NCI-H2081 (cell line): ENCODE data around the gene CBFB.

ENCODE experiments used
- DNase-seq, 2 experiments: peaks; one replicate each; lab custom pipeline; 2025; lab: John Stamatoyannopoulos, UW

The CBFB gene

GRCh38 chr16:67137605-67138004 lies 108.7 kb downstream of the CBFB start:
- DNase-seq = no peak

- DNase-seq = no peak
Measured at GRCh38 chr16:67141391-67141790, 112.4 kb downstream of the CBFB start.

- DNase-seq = no peak
Measured at GRCh38 chr16:67142342-67142741, 113.4 kb downstream of the CBFB start.

GRCh38 chr16:67144943-67145342 lies 116.0 kb downstream of the CBFB start:
- no peak for DNase-seq

GRCh38 chr16:67145746-67146145 lies 116.8 kb downstream of the CBFB start:
- DNase-seq = no peak

GRCh38 chr16:67146523-67147357 lies 117.8 kb downstream of the CBFB start:
- DNase-seq = no peak

GRCh38 chr16:67147437-67148140 lies 118.6 kb downstream of the CBFB start:
- no peak for DNase-seq

- no peak for DNase-seq
Measured at GRCh38 chr16:67148221-67148620, 119.3 kb downstream of the CBFB start.

- DNase-seq = no peak
Measured at GRCh38 chr16:67148656-67149275, 119.8 kb downstream of the CBFB start.

- DNase-seq = no peak
Measured at GRCh38 chr16:67149276-67150046, 120.5 kb downstream of the CBFB start.

- DNase-seq = no peak
Measured at GRCh38 chr16:67150047-67150832, 121.3 kb downstream of the CBFB start.
